SHP77 treated with DMSO at 0.1 percent for 48 hours (cell line): ENCODE results near the gene RAD17.
"Not testable (repeated sequence)": the region's sequence is repeated elsewhere in the genome, so short reads cannot be mapped to it uniquely, and the experiment has no call there.

Experiments used
- DNase-seq: peaks from one replicate; lab custom pipeline; 2025; lab: John Stamatoyannopoulos, UW

The RAD17 gene

GRCh38 chr5:69374911-69375446 lies 5.4 kb downstream of the RAD17 start:
- no peak for DNase-seq

- DNase-seq, result no peak
Measured at GRCh38 chr5:69378376-69378775, 8.8 kb downstream of the RAD17 start.

GRCh38 chr5:69404659-69405330 lies 35.2 kb downstream of the RAD17 start:
- no peak for DNase-seq

- peak; percentile 24 for DNase-seq
Measured at GRCh38 chr5:69414885-69415583, 45.4 kb downstream of the RAD17 start, which contains the start of gene MARVELD2. TSS of gene MARVELD2 (plus strand) at chr5:69415116. CDS start at chr5:69419386, 4,270 bp downstream.

GRCh38 chr5:69415584-69415958 lies 46.0 kb downstream of the RAD17 start:
- no peak for DNase-seq

- DNase-seq, result no peak
Measured at GRCh38 chr5:69416180-69416579, 46.6 kb downstream of the RAD17 start.

- DNase-seq, result no peak
Measured at GRCh38 chr5:69416699-69417098, 47.1 kb downstream of the RAD17 start.

GRCh38 chr5:69418554-69418953 lies 48.9 kb downstream of the RAD17 start:
- no peak for DNase-seq

GRCh38 chr5:69431424-69432303 lies 62.0 kb downstream of the RAD17 start:
- DNase-seq, result no peak

GRCh38 chr5:69432412-69433206 lies 63.0 kb downstream of the RAD17 start:
- DNase-seq, result no peak

GRCh38 chr5:69435276-69435884 lies 65.8 kb downstream of the RAD17 start:
- DNase-seq, result not testable (repeated sequence)

- no peak for DNase-seq
Measured at GRCh38 chr5:69444127-69444754, 74.6 kb downstream of the RAD17 start.

GRCh38 chr5:69449511-69449910 lies 79.9 kb downstream of the RAD17 start:
- no peak for DNase-seq

GRCh38 chr5:69450116-69450515 lies 80.5 kb downstream of the RAD17 start:
- DNase-seq, result no peak

GRCh38 chr5:69450527-69450926 lies 80.9 kb downstream of the RAD17 start:
- DNase-seq, result not testable (repeated sequence)

GRCh38 chr5:69451941-69452647 lies 82.5 kb downstream of the RAD17 start:
- DNase-seq, result no peak

- not testable (repeated sequence) for DNase-seq
Measured at GRCh38 chr5:69453487-69453886, 83.9 kb downstream of the RAD17 start.

- no peak for DNase-seq
Measured at GRCh38 chr5:69454460-69455249, 85.0 kb downstream of the RAD17 start.

GRCh38 chr5:69455428-69455988 lies 85.9 kb downstream of the RAD17 start:
- DNase-seq, result not testable (repeated sequence)
